WTC11 (cell line): ENCODE results near the gene STK10. TPM values are rescaled to one million over a fixed set of nuclear protein-coding genes. Genes with fewer than 3 reads are reported as not detected.
A peak's percentile ranks its signal among the peaks of the same experiment; 100 is the strongest.

ENCODE experiments used
- ATAC-seq: fragments of 200-7000 bp; cut with Tn5 transposase; 2 replicates; pipeline ENCODE4 v1.10.0; 2021; ENCODE audit warnings: mild to moderate bottlenecking, moderate library complexity
- CTCF ChIA-PET: fragments of 300-600 bp; sonication (Branson Sonifier 250); formaldehyde crosslinking; loops from one replicate; lab custom pipeline; 2021; ENCODE audit warnings: antibody characterized with exemption; lab: Charles Lee
- POLR2A ChIA-PET: fragments of 350-600 bp; sonication (Branson Sonifier 250); formaldehyde crosslinking; loops from one replicate; lab custom pipeline; 2021; ENCODE audit warnings: antibody characterized with exemption; lab: Charles Lee
- DNase-seq: peaks from one replicate; pipeline ENCODE4 v3.0.0; 2021; ENCODE audit warnings: low spot score
- H3K27ac Mint-ChIP-seq: 2 replicates; pipeline ENCODE4 v1.8.0; 2021; ENCODE audit warnings: mixed read lengths
- H3K27me3 Mint-ChIP-seq: 2 replicates; pipeline ENCODE4 v1.8.0; 2021; ENCODE audit warnings: low read depth, mild to moderate bottlenecking, moderate library complexity, mixed read lengths
- H3K36me3 Mint-ChIP-seq: 2 replicates; pipeline ENCODE4 v1.8.0; 2021; ENCODE audit warnings: mixed read lengths
- H3K4me1 Mint-ChIP-seq: 2 replicates; pipeline ENCODE4 v1.8.0; 2022; ENCODE audit warnings: mixed read lengths
- H3K4me3 Mint-ChIP-seq: 2 replicates; pipeline ENCODE4 v1.8.0; 2021; ENCODE audit warnings: mild to moderate bottlenecking, moderate library complexity, mixed read lengths
- H3K9me3 Mint-ChIP-seq: 2 replicates; pipeline ENCODE4 v1.8.0; 2021; ENCODE audit warnings: mixed read lengths
- AFF4 ChIP-seq: sonication (generic); formaldehyde crosslinking; IDR thresholded peaks from 2 replicates; pipeline ENCODE4 v1.8.1; 2023; ENCODE audit warnings: mild to moderate bottlenecking, missing genetic modification reagents, borderline replicate concordance
- KAT7 ChIP-seq: sonication (generic); formaldehyde crosslinking; IDR thresholded peaks from 2 replicates; pipeline ENCODE4 v1.8.1; 2023; ENCODE audit warnings: missing genetic modification reagents, mild to moderate bottlenecking, borderline replicate concordance
- PREB ChIP-seq: sonication (generic); formaldehyde crosslinking; IDR thresholded peaks from 2 replicates; pipeline ENCODE4 v1.8.1; 2022; ENCODE audit warnings: mild to moderate bottlenecking, missing genetic modification reagents, moderate library complexity, borderline replicate concordance
- RELA ChIP-seq: sonication (generic); formaldehyde crosslinking; IDR thresholded peaks from 2 replicates; pipeline ENCODE4 v1.8.1; 2022; ENCODE audit warnings: missing genetic modification reagents, mild to moderate bottlenecking, borderline replicate concordance
- TP53 ChIP-seq: sonication (generic); formaldehyde crosslinking; IDR thresholded peaks from 2 replicates; pipeline ENCODE4 v1.8.1; 2023; ENCODE audit warnings: mild to moderate bottlenecking, missing genetic modification reagents
- USF1 ChIP-seq: sonication (generic); formaldehyde crosslinking; IDR thresholded peaks from 2 replicates; pipeline ENCODE4 v1.8.0; 2022; ENCODE audit warnings: mild to moderate bottlenecking, missing genetic modification reagents
- ZBTB21 ChIP-seq: sonication (generic); formaldehyde crosslinking; IDR thresholded peaks from 2 replicates; pipeline ENCODE4 v1.8.1; 2023; ENCODE audit warnings: mild to moderate bottlenecking, missing genetic modification reagents, borderline replicate concordance
- ZNF121 ChIP-seq: sonication (generic); formaldehyde crosslinking; IDR thresholded peaks from 2 replicates; pipeline ENCODE4 v1.8.0; 2023; ENCODE audit warnings: missing genetic modification reagents
- ZNF423 ChIP-seq: fragments of 250-450 bp; sonication (Bioruptor Pico); IDR thresholded peaks from 2 replicates; pipeline ENCODE4 v2.1.2; 2022; ENCODE audit warnings: mild to moderate bottlenecking, moderate library complexity
- ZNF671 ChIP-seq: fragments of 250-450 bp; sonication (Bioruptor Pico); IDR thresholded peaks from 2 replicates; pipeline ENCODE4 v1.8.0; 2021; ENCODE audit warnings: mild to moderate bottlenecking
- total RNA-seq: library from RNA; stranded (reverse); gene quantifications from 3 replicates; pipeline ENCODE4 v1.2.3, GENCODE V29; 2021
- TF ChIP-seq, protein P1 (sequence below): sonication (generic); formaldehyde crosslinking; IDR thresholded peaks from 2 replicates; pipeline ENCODE4 v1.8.0; 2023; ENCODE audit warnings: missing genetic modification reagents, mild to moderate bottlenecking, borderline replicate concordance
- TF ChIP-seq, protein P2 (sequence below): fragments of 250-450 bp; sonication (Bioruptor Pico); IDR thresholded peaks from 2 replicates; pipeline ENCODE4 v1.8.0; 2021; ENCODE audit warnings: mild to moderate bottlenecking
- TF ChIP-seq, protein P3 (sequence below): fragments of 250-450 bp; sonication (Bioruptor Pico); conservative IDR thresholded peaks from 2 replicates; pipeline ENCODE4 v1.9.0; 2021; ENCODE audit warnings: mild to moderate bottlenecking

The STK10 gene
- total RNA-seq, 1 experiment from 2014 or later = 20.5 TPM

DNA sequence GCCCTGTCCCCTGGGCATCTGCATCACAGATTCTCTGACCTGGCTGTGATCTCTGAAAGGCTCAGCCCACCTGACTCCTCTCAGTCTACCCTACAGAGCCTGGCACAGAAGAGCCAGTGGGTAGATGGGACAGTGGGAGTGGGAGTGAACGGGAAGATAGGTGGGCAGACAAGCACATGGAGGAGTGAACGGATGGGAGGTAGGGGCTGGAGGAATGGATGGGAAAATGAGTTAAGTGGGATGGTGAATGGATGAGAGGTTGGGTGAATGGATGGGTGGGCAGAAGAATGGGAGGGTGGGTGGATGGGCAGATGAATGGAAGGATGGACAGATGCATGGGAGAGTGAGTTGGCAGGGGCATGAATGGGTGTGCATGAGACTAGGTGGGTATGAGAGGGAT, 18.8 kb downstream of the STK10 start (continued):
- TF ChIP-seq, protein P1, sequence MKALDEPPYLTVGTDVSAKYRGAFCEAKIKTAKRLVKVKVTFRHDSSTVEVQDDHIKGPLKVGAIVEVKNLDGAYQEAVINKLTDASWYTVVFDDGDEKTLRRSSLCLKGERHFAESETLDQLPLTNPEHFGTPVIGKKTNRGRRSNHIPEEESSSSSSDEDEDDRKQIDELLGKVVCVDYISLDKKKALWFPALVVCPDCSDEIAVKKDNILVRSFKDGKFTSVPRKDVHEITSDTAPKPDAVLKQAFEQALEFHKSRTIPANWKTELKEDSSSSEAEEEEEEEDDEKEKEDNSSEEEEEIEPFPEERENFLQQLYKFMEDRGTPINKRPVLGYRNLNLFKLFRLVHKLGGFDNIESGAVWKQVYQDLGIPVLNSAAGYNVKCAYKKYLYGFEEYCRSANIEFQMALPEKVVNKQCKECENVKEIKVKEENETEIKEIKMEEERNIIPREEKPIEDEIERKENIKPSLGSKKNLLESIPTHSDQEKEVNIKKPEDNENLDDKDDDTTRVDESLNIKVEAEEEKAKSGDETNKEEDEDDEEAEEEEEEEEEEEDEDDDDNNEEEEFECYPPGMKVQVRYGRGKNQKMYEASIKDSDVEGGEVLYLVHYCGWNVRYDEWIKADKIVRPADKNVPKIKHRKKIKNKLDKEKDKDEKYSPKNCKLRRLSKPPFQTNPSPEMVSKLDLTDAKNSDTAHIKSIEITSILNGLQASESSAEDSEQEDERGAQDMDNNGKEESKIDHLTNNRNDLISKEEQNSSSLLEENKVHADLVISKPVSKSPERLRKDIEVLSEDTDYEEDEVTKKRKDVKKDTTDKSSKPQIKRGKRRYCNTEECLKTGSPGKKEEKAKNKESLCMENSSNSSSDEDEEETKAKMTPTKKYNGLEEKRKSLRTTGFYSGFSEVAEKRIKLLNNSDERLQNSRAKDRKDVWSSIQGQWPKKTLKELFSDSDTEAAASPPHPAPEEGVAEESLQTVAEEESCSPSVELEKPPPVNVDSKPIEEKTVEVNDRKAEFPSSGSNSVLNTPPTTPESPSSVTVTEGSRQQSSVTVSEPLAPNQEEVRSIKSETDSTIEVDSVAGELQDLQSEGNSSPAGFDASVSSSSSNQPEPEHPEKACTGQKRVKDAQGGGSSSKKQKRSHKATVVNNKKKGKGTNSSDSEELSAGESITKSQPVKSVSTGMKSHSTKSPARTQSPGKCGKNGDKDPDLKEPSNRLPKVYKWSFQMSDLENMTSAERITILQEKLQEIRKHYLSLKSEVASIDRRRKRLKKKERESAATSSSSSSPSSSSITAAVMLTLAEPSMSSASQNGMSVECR (CRISPR knock-in tag) = no peak
- TF ChIP-seq TP53 (CRISPR knock-in tag) (no peak), RELA (CRISPR knock-in tag) (no peak), USF1 (CRISPR knock-in tag) (no peak), KAT7 (CRISPR knock-in tag) (no peak), ZNF671 (CRISPR knock-in tag) (no peak), ZNF121 (CRISPR knock-in tag) (no peak), ZNF423 (CRISPR knock-in tag) (no peak), PREB (CRISPR knock-in tag) (no peak)
- TF ChIP-seq, protein P2, sequence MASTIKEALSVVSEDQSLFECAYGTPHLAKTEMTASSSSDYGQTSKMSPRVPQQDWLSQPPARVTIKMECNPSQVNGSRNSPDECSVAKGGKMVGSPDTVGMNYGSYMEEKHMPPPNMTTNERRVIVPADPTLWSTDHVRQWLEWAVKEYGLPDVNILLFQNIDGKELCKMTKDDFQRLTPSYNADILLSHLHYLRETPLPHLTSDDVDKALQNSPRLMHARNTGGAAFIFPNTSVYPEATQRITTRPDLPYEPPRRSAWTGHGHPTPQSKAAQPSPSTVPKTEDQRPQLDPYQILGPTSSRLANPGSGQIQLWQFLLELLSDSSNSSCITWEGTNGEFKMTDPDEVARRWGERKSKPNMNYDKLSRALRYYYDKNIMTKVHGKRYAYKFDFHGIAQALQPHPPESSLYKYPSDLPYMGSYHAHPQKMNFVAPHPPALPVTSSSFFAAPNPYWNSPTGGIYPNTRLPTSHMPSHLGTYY (CRISPR knock-in tag) = no peak
- TF ChIP-seq, protein P3, sequence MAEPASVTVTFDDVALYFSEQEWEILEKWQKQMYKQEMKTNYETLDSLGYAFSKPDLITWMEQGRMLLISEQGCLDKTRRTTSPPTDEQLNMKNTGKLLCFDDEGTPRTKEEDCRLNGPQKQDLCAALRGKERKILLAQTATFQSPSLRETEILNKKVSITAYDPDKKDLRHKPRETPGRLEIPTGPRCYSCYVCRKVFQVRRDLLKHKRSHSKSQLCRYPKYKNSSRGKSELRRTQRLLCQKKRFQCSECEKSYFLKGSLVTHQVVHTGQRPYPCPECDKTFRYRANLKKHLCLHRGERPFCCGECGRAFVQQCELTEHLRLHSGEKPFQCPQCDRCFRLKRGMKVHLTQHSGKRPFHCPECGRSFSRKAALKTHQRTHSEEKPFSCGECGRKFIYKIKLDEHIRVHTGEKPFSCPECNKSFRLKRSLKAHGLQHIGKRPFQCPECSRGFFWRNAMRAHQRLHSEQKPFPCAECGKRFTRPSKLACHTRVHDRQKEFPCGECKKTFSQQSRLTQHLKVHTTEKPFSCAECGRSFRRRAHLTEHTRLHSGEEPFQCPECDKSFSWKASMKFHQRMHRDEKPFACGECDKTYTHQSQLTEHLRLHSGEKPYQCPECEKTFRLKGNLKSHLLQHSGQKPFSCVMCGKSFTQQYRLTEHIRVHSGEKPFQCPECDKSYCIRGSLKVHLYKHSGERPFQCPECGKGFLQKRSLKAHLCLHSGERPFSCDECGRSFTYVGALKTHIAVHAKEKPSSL (CRISPR knock-in tag) = no peak

GRCh38 chr5:172168311-172168710, 19.7 kb downstream of the STK10 start:
- H3K27ac Mint-ChIP-seq = 0 out of 2 replicates have a peak overlapping the region, but pooled peaks have one; percentile 29
- TF ChIP-seq ZBTB21 (CRISPR knock-in tag) (no peak), AFF4 (CRISPR knock-in tag) (no peak)
- ATAC-seq (no peak; the same call in 1 of the 2 replicates), DNase-seq (no peak)
- peaks cover 1% of the 10 kb centered on the region for H3K4me1 Mint-ChIP-seq
- H3K27me3 Mint-ChIP-seq = no peaks in the 10 kb centered on the region
- ChIA-PET POLR2A (no interaction called here), CTCF (interaction anchor here (1.0 to 1.8 kb wide), 4 partner anchors 19 to 109 kb away, joined by 3 to 6 read pairs (median 3); partner anchors contain the start of gene STK10)
- H3K9me3 Mint-ChIP-seq = no peaks in the 10 kb centered on the region
- no peaks in the 10 kb centered on the region; the same call in 1 of the 2 replicates for H3K36me3 Mint-ChIP-seq
- H3K4me3 Mint-ChIP-seq = no peak overlapping the region
